Astrocyte of the spinal cord (primary cell): ENCODE results near the gene ZNF268.

Source experiments
- DNase-seq: peaks from one replicate; pipeline ENCODE4 v3.0.0; 2011; ENCODE audit warnings: low read depth, low spot score
- H3K4me3 ChIP-seq: 2 replicates; pipeline ENCODE4 v1.5.1; 2011; ENCODE audit warnings: low read depth, mild to moderate bottlenecking, low read length, moderate library complexity
- in situ Hi-C: cut with HindIII; loops from 2 replicates; pipeline ENCODE4 v1.10.0; 2017; ENCODE audit warnings: low sequenced_read_pairs
- TF ChIP-seq, protein P1 (sequence below): IDR thresholded peaks from 2 replicates; pipeline ENCODE4 v1.5.1; 2012; ENCODE audit warnings: low read depth, mild to moderate bottlenecking, low read length, inconsistent platforms

Gene ZNF268

DNA sequence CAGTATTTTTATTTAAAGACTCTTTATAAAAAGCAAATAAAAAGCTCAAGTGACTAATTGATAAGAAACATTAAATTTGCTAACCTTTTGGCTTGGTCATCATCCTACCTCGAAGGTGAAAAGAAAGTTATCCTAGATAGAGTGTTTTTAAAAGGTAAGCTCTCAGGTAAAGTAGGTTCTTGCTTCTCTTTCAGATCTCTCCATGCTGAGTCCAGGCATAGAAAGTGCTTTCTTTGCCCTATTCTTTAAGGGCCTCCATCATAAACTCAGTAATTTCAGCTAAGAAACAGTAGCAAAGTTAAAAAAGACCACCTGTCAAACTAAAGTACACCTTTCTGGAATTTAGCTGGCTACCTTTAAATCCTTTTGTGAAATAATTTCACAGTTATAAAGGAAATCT lies 75.0 kb downstream of the ZNF268 start:
- TF ChIP-seq, protein P1, sequence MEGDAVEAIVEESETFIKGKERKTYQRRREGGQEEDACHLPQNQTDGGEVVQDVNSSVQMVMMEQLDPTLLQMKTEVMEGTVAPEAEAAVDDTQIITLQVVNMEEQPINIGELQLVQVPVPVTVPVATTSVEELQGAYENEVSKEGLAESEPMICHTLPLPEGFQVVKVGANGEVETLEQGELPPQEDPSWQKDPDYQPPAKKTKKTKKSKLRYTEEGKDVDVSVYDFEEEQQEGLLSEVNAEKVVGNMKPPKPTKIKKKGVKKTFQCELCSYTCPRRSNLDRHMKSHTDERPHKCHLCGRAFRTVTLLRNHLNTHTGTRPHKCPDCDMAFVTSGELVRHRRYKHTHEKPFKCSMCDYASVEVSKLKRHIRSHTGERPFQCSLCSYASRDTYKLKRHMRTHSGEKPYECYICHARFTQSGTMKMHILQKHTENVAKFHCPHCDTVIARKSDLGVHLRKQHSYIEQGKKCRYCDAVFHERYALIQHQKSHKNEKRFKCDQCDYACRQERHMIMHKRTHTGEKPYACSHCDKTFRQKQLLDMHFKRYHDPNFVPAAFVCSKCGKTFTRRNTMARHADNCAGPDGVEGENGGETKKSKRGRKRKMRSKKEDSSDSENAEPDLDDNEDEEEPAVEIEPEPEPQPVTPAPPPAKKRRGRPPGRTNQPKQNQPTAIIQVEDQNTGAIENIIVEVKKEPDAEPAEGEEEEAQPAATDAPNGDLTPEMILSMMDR: no peak
- in situ Hi-C loops: no loop called here

DNA sequence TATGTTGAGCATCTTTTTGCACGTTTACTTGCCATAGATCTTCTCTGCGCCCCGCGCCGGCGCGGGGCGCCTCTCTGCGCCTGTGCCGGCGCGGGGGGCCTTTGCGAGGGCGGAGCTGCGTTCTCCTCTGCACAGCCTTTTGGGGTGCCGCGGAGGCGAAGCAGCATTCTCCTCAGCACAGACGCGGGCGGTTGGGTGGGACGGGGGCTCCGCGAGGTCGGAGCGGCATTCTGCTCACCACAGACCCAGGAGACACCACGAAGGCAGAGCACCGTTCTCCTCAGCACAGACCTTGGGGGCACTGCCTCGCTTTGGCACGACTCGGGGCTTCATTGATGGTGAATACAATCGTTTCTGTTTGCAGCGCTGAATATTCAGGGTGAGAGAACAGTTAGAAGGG lies 82.9 kb downstream of the ZNF268 start:
- in situ Hi-C loops: no loop called here
- no peak overlapping the region for H3K4me3 ChIP-seq
- no peak for DNase-seq
- TF ChIP-seq, protein P1: no peak

More for the DNA sequence above, 75.0 kb downstream of the ZNF268 start:
- H3K4me3 ChIP-seq: no peak overlapping the region
- no peak for DNase-seq
